Testis (tissue), 2 donors: ENCODE measurements around the gene AHDC1.

Experiments
- CTCF ChIP-seq, 3 experiments: fragments of 450-650 bp in 2 of 3; fragments of 200-600 bp in 1 of 3; sonication (generic) in 1 of 3; IDR thresholded peaks; one replicate each; pipeline ENCODE4 v1.5.1; 2016 to 2019; ENCODE audit warnings: antibody characterized with exemption in 3 of 3, mild to moderate bottlenecking in 2 of 3, moderate library complexity in 1 of 3
- POLR2A ChIP-seq: fragments of 450-650 bp; IDR thresholded peaks from one replicate; pipeline ENCODE4 v1.6.1; 2017; ENCODE audit warnings: antibody characterized with exemption, mild to moderate bottlenecking, moderate library complexity

- TF ChIP-seq CTCF (IDR thresholded peaks at IDR 0.05) = no peak
- TF ChIP-seq POLR2A = no peak
Observed at GRCh38 chr1:27576806-27577227, 27.1 kb downstream of the AHDC1 start.
